A673 (cell line): Measurements from ENCODE around the gene N4BP2L1. TPM values are rescaled to one million over a fixed set of nuclear protein-coding genes. Genes with fewer than 3 reads are reported as not detected.
"Not testable (repeated sequence)": the region's sequence is repeated elsewhere in the genome, so short reads cannot be mapped to it uniquely, and the experiment has no call there.

Experiments used
- BruUV-seq: library from RNA; stranded (reverse); fragments of 400-500 nt; replicated peaks from 2 replicates; lab custom pipeline; 2021; lab: Mats Ljungman, UMichigan
- CTCF ChIA-PET: fragments of 300-600 bp; sonication (Branson Sonifier 250); formaldehyde crosslinking; loops from one replicate; lab custom pipeline; 2022; ENCODE audit warnings: antibody characterized with exemption; lab: Charles Lee
- POLR2A ChIA-PET: fragments of 300-600 bp; sonication (Branson Sonifier 250); formaldehyde crosslinking; loops from one replicate; lab custom pipeline; 2022; ENCODE audit warnings: antibody characterized with exemption; ENCODE audit not compliant: low non-redundant PET; lab: Charles Lee
- DNase-seq: peaks from one replicate; pipeline ENCODE4 v3.0.0-alpha.2; 2015; ENCODE audit warnings: low spot score
- H3K27ac ChIP-seq: fragments of 200-600 bp; sonication (generic); 2 replicates; pipeline ENCODE4 v1.5.1; 2016; ENCODE audit warnings: mixed run types, low read depth, mild to moderate bottlenecking, mixed read lengths, antibody characterized with exemption, low read length; ENCODE audit not compliant: poor library complexity, severe bottlenecking
- H3K27me3 ChIP-seq: fragments of 200-600 bp; sonication (generic); replicated peaks from 2 replicates; pipeline ENCODE4 v1.6.1; 2017; ENCODE audit warnings: mixed run types, low read depth, mild to moderate bottlenecking, mixed read lengths, antibody characterized with exemption, low read length; ENCODE audit not compliant: insufficient read depth, poor library complexity
- H3K36me3 ChIP-seq: fragments of 200-600 bp; sonication (generic); 2 replicates; pipeline ENCODE4 v1.6.1; 2016; ENCODE audit warnings: mixed run types, mild to moderate bottlenecking, mixed read lengths, antibody characterized with exemption, low read length; ENCODE audit not compliant: insufficient read depth, poor library complexity, severe bottlenecking
- H3K4me1 ChIP-seq: fragments of 200-600 bp; sonication (generic); 2 replicates; pipeline ENCODE4 v1.6.1; 2017; ENCODE audit warnings: mixed run types, mild to moderate bottlenecking, mixed read lengths, antibody characterized with exemption, low read length; ENCODE audit not compliant: insufficient read depth, poor library complexity, severe bottlenecking
- H3K4me3 ChIP-seq: fragments of 200-600 bp; sonication (generic); 2 replicates; pipeline ENCODE4 v1.5.1; 2016; ENCODE audit warnings: low read depth, mixed run types, mild to moderate bottlenecking, mixed read lengths, low read length; ENCODE audit not compliant: poor library complexity, severe bottlenecking
- H3K9me3 ChIP-seq: fragments of 200-600 bp; sonication (generic); 2 replicates; pipeline ENCODE4 v1.6.1; 2016; ENCODE audit warnings: mixed run types, low read depth, mild to moderate bottlenecking, mixed read lengths, antibody characterized with exemption, low read length; ENCODE audit not compliant: poor library complexity, severe bottlenecking
- EZH2 ChIP-seq: fragments of 200-600 bp; sonication (generic); IDR thresholded peaks from 2 replicates; pipeline ENCODE4 v1.6.1; 2017; ENCODE audit warnings: borderline replicate concordance, low read depth, mild to moderate bottlenecking, mixed read lengths, antibody characterized with exemption, low read length; ENCODE audit not compliant: poor library complexity, severe bottlenecking
- intact Hi-C: fragments of 100-400 bp; cut with micrococcal nuclease; formaldehyde crosslinking; loops from one replicate; pipeline ENCODE4 v1.10.0; 2022; ENCODE audit not compliant: unreplicated experiment
- total RNA-seq: library from RNA; stranded (reverse); gene quantifications from 2 replicates; pipeline ENCODE4 v1.2.3, GENCODE V29; 2021
- TF ChIP-seq, protein P1 (sequence below): fragments of 300-800, 200-600 bp; sonication (generic); conservative IDR thresholded peaks from 2 replicates; pipeline ENCODE4 v1.5.1; 2017; ENCODE audit warnings: low read depth, mild to moderate bottlenecking, antibody characterized with exemption, low read length, moderate library complexity, mixed read lengths

The N4BP2L1 gene
- total RNA-seq, 1 experiment from 2014 or later = 0.49 TPM

DNA sequence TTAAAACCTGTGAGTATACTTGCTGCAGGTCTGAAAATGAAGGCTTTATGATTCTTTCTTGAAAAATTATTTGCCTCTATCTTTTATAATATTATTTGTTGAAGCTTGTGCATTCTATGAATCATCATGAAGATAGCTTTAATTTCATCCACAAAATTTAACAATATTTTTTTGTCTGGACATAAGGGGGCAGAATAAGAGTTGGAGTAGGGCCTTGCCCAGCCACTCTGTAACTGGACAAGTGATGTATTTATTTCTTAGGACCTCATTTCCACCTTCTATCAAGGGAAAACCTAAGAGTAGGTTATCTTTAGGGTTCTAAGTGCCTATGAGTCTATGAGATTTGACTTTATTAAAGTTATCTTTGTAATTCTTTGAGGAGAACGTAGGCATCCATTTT is 49.9 kb downstream of the N4BP2L1 start:
- H3K4me3 ChIP-seq = no peak overlapping the region
- CTCF ChIA-PET = no interaction called here
- H3K27ac ChIP-seq = no peak overlapping the region
- intact Hi-C loops = no loop called here
- no peaks in the 10 kb centered on the region for H3K9me3 ChIP-seq
- TF ChIP-seq, protein P1, sequence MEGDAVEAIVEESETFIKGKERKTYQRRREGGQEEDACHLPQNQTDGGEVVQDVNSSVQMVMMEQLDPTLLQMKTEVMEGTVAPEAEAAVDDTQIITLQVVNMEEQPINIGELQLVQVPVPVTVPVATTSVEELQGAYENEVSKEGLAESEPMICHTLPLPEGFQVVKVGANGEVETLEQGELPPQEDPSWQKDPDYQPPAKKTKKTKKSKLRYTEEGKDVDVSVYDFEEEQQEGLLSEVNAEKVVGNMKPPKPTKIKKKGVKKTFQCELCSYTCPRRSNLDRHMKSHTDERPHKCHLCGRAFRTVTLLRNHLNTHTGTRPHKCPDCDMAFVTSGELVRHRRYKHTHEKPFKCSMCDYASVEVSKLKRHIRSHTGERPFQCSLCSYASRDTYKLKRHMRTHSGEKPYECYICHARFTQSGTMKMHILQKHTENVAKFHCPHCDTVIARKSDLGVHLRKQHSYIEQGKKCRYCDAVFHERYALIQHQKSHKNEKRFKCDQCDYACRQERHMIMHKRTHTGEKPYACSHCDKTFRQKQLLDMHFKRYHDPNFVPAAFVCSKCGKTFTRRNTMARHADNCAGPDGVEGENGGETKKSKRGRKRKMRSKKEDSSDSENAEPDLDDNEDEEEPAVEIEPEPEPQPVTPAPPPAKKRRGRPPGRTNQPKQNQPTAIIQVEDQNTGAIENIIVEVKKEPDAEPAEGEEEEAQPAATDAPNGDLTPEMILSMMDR = no peak
- no peak for TF ChIP-seq EZH2
- peaks cover 31% of the 10 kb centered on the region for H3K36me3 ChIP-seq
- no peak for DNase-seq
- BruUV-seq = no TSS peak
- POLR2A ChIA-PET = no interaction called here
- H3K27me3 ChIP-seq = no peaks in the 10 kb centered on the region
- no peaks in the 10 kb centered on the region for H3K4me1 ChIP-seq

DNA sequence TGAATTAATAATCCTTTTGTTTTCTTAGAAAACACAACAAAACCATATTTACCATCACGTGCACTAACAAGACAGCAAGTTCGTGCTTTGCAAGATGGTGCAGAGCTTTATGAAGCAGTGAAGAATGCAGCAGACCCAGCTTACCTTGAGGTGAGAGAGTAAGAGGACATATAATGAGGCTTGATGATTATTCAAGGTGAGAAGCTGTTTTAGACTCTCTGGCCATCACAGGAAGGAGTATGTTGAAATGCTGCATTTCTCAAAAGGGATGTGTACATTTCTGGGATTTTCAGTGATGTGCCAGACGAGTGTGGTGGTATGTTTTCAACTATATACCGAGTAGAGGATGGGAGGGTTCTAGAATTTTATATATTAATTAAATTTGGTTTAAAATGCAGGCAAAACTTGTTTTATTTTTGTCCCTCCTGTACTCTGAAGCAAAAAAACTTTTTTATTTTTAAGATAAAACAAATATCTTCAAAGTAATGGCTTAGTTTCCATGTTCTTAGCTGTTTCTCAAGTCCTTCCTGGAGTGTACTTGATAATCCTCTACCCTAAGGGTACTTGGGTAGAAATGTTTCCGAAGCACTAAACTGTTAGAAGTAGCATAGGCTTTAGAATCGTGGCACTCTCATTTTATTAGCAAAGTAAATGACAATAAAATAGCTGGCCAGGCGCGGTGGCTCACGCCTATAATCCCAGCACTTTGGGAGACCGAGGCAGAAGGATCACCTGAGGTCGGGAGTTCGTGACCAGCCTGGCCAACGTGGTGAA is 51.1 kb downstream of the N4BP2L1 start:
- TF ChIP-seq EZH2 = no peak
- no peak for DNase-seq
- Histone ChIP-seq H3K9me3 (no peaks in the 10 kb centered on the region), H3K4me3 (no peak overlapping the region), H3K36me3 (peaks cover 34% of the 10 kb centered on the region), H3K27ac (no peak overlapping the region), H3K27me3 (no peaks in the 10 kb centered on the region), H3K4me1 (no peaks in the 10 kb centered on the region)
- CTCF ChIA-PET = no interaction called here
- intact Hi-C loops = no loop called here
- BruUV-seq = no TSS peak
- POLR2A ChIA-PET = no interaction called here

DNA sequence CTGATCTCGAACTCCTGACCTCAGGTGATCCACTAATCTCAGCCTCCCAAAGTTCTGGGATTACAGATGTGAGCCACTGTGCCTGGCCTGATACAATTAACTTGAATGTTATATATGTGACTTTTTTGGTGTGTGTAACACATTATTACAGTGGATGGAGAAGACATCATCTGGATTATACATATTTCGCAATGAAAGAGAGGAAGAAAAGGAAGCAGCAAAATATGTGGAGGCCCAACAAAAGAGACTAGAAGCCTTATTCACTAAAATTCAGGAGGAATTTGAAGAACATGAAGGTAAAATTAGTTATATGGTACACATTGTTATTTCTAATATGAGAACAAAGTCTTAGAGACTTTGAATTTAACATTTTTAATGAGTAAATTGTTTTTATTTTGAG is 57.1 kb downstream of the N4BP2L1 start:
- Histone ChIP-seq H3K9me3 (no peaks in the 10 kb centered on the region), H3K36me3 (peaks cover 28% of the 10 kb centered on the region), H3K27ac (no peak overlapping the region), H3K4me3 (no peak overlapping the region), H3K27me3 (no peaks in the 10 kb centered on the region), H3K4me1 (no peaks in the 10 kb centered on the region)
- no peak for DNase-seq
- BruUV-seq = no TSS peak
- TF ChIP-seq, protein P1 = no peak
- ChIA-PET POLR2A (no interaction called here), CTCF (no interaction called here)
- intact Hi-C loops = no loop called here

DNA sequence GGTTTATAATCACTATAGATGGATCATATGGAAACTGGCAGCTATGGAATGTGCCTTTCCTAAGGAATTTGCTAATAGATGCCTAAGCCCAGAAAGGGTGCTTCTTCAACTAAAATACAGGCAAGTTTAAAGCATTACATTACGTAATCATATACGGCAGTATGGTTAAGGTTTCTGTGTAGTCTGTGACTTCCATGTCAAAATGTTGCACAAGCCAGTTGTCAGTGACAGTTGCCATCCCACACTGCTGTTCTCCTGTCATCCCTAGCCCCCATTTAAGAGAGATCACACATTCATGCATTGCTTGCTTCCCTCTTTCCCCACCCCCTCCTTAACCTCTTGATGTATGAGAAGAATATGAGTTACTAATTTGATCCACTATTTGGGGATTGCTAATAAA is 65.4 kb downstream of the N4BP2L1 start:
- intact Hi-C loops = no loop called here
- BruUV-seq = no TSS peak
- H3K9me3 ChIP-seq = no peaks in the 10 kb centered on the region
- POLR2A ChIA-PET = no interaction called here
- H3K27me3 ChIP-seq = no peaks in the 10 kb centered on the region
- CTCF ChIA-PET = no interaction called here
- peaks cover 13% of the 10 kb centered on the region for H3K36me3 ChIP-seq
- TF ChIP-seq, protein P1 = no peak
- no peak for TF ChIP-seq EZH2
- no peak overlapping the region for H3K4me3 ChIP-seq
- H3K27ac ChIP-seq = no peak overlapping the region
- no peaks in the 10 kb centered on the region for H3K4me1 ChIP-seq
- no peak for DNase-seq

DNA sequence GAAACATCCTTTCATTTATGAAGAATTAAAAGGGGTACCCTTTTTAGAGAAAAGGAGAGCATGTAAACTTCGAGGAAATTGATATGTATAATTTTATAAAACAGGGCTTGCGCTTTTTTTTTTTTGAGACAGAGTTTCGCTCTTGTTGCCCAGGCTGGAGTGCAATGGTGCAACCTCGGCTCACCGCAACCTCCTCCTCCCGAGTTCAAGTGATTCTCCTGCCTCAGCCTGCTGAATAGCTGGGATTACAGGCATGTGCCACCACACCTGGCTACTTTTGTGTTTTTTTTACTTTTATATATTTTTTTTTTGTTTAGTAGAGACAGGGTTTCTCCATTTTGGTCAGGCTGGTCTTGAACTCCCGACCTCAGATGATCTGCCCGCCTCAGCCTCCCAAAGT is 72.0 kb downstream of the N4BP2L1 start:
- CTCF ChIA-PET, H3K9me3 ChIP-seq, BruUV-seq, DNase-seq, H3K27me3 ChIP-seq, H3K4me1 ChIP-seq, intact Hi-C loops, H3K4me3 ChIP-seq, POLR2A ChIA-PET, H3K27ac ChIP-seq, H3K36me3 ChIP-seq: not testable (repeated sequence)
